H9 (cell line): ENCODE data around the gene ALX3. TPM values are rescaled to one million over a fixed set of nuclear protein-coding genes. Genes with fewer than 3 reads are reported as not detected.
A peak's percentile ranks its signal among the peaks of the same experiment; 100 is the strongest.

Experiments used
- DNase-seq: peaks from one replicate; pipeline ENCODE4 v3.0.0-alpha.2; 2017
- H2AFZ ChIP-seq: one replicate; pipeline ENCODE4 v1.6.1; 2013; ENCODE audit warnings: mild to moderate bottlenecking, low read length, control low read depth, moderate library complexity
- H2AK5ac ChIP-seq: 2 replicates; pipeline ENCODE4 v1.6.1; 2013; ENCODE audit warnings: low read length, control low read depth, mixed read lengths; ENCODE audit not compliant: insufficient read length
- H2BK120ac ChIP-seq: one replicate; pipeline ENCODE4 v1.6.1; 2013; ENCODE audit warnings: low read depth, mild to moderate bottlenecking, low read length, control low read depth, inconsistent platforms; ENCODE audit not compliant: poor library complexity, severe bottlenecking
- H2BK12ac ChIP-seq: 2 replicates; pipeline ENCODE4 v1.6.1; 2013; ENCODE audit warnings: low read length, control low read depth, mixed read lengths, low read depth; ENCODE audit not compliant: insufficient read length
- H2BK15ac ChIP-seq: 2 replicates; pipeline ENCODE4 v1.6.1; 2013; ENCODE audit warnings: low read depth, low read length, control low read depth
- H2BK20ac ChIP-seq: one replicate; pipeline ENCODE4 v1.6.1; 2013; ENCODE audit warnings: low read depth, mild to moderate bottlenecking, low read length, control low read depth, inconsistent platforms; ENCODE audit not compliant: poor library complexity, severe bottlenecking
- H2BK5ac ChIP-seq: 2 replicates; pipeline ENCODE4 v1.6.1; 2013; ENCODE audit warnings: low read length, control low read depth, mixed read lengths; ENCODE audit not compliant: insufficient read length
- H3K14ac ChIP-seq: 2 replicates; pipeline ENCODE4 v1.6.1; 2013; ENCODE audit warnings: low read length, control low read depth; ENCODE audit not compliant: insufficient read depth
- H3K18ac ChIP-seq: 2 replicates; pipeline ENCODE4 v1.6.1; 2013; ENCODE audit warnings: low read depth, mild to moderate bottlenecking, mixed read lengths, low read length, control low read depth; ENCODE audit not compliant: insufficient read length
- H3K23ac ChIP-seq: 2 replicates; pipeline ENCODE4 v1.6.1; 2013; ENCODE audit warnings: low read length, control low read depth, mixed read lengths, low read depth; ENCODE audit not compliant: insufficient read length
- H3K23me2 ChIP-seq: 2 replicates; pipeline ENCODE4 v1.6.1; 2013; ENCODE audit warnings: low read depth, mild to moderate bottlenecking, mixed read lengths, low read length, control low read depth; ENCODE audit not compliant: insufficient read length, poor library complexity, severe bottlenecking
- H3K27ac ChIP-seq: 2 replicates; pipeline ENCODE4 v1.5.1; 2013; ENCODE audit warnings: low read length, control low read depth, mixed read lengths, low read depth; ENCODE audit not compliant: insufficient read length
- H3K27me3 ChIP-seq: 2 replicates; pipeline ENCODE4 v1.6.1; 2013; ENCODE audit warnings: low read length, control low read depth, inconsistent platforms; ENCODE audit not compliant: insufficient read depth
- H3K4ac ChIP-seq: 2 replicates; pipeline ENCODE4 v1.6.1; 2013; ENCODE audit warnings: low read depth, mild to moderate bottlenecking, control low read depth, inconsistent platforms, low read length, moderate library complexity
- H3K4me1 ChIP-seq: 2 replicates; pipeline ENCODE4 v1.6.1; 2013; ENCODE audit warnings: low read length, control low read depth, inconsistent platforms; ENCODE audit not compliant: insufficient read depth
- H3K4me2 ChIP-seq: 2 replicates; pipeline ENCODE4 v1.6.1; 2013; ENCODE audit warnings: low read length, control low read depth, mixed read lengths; ENCODE audit not compliant: insufficient read length, insufficient read depth
- H3K56ac ChIP-seq: 2 replicates; pipeline ENCODE4 v1.6.1; 2013; ENCODE audit warnings: low read depth, mild to moderate bottlenecking, mixed read lengths, low read length, control low read depth; ENCODE audit not compliant: insufficient read length
- H3K79me1 ChIP-seq: 2 replicates; pipeline ENCODE4 v1.6.1; 2013; ENCODE audit warnings: low read depth, mild to moderate bottlenecking, moderate library complexity, low read length, control low read depth, inconsistent platforms; ENCODE audit not compliant: insufficient read depth, poor library complexity, severe bottlenecking
- H3K79me2 ChIP-seq: 2 replicates; pipeline ENCODE4 v1.6.1; 2013; ENCODE audit warnings: low read length, control low read depth, inconsistent platforms; ENCODE audit not compliant: insufficient read depth
- H3K9ac ChIP-seq: 2 replicates; pipeline ENCODE4 v1.6.1; 2013; ENCODE audit warnings: low read length, control low read depth, mixed read lengths; ENCODE audit not compliant: insufficient read length; ENCODE audit errors: extremely low read depth
- H3K9me3 ChIP-seq: one replicate; pipeline ENCODE4 v1.6.1; 2013; ENCODE audit warnings: low read depth, low read length, inconsistent platforms; ENCODE audit not compliant: control insufficient read depth
- H3T11ph ChIP-seq: one replicate; pipeline ENCODE4 v1.6.1; 2013; ENCODE audit warnings: mild to moderate bottlenecking, low read length, control low read depth, inconsistent platforms
- H4K20me1 ChIP-seq: one replicate; pipeline ENCODE4 v1.6.1; 2013; ENCODE audit not compliant: control insufficient read depth, insufficient read length, insufficient read depth
- H4K5ac ChIP-seq: 2 replicates; pipeline ENCODE4 v1.6.1; 2013; ENCODE audit warnings: low read depth, mild to moderate bottlenecking, mixed read lengths, low read length, control low read depth; ENCODE audit not compliant: insufficient read length
- H4K8ac ChIP-seq: replicated peaks from 2 replicates; pipeline ENCODE4 v1.6.1; 2013; ENCODE audit warnings: low read length, control low read depth, mixed read lengths, low read depth; ENCODE audit not compliant: insufficient read length
- H4K91ac ChIP-seq: 2 replicates; pipeline ENCODE4 v1.6.1; 2013; ENCODE audit warnings: low read depth, mild to moderate bottlenecking, moderate library complexity, mixed read lengths, low read length, control low read depth; ENCODE audit not compliant: insufficient read length
- H3K27ac Mint-ChIP-seq, 3 experiments: 2 replicates in 2 of 3; 3 replicates in 1 of 3; pipeline ENCODE4 v1.8.0; 2020 to 2021; ENCODE audit warnings: mixed read lengths in 3 of 3, mild to moderate bottlenecking in 1 of 3, moderate library complexity in 1 of 3
- H3K27me3 Mint-ChIP-seq: 2 replicates; pipeline ENCODE4 v1.8.0; 2021; ENCODE audit warnings: low read depth, mild to moderate bottlenecking, moderate library complexity, mixed read lengths
- H3K36me3 Mint-ChIP-seq, 3 experiments: 2 replicates in 2 of 3; 3 replicates in 1 of 3; pipeline ENCODE4 v1.8.0; 2020 to 2021; ENCODE audit warnings: low read depth in 3 of 3, mixed read lengths in 3 of 3; ENCODE audit not compliant: insufficient read depth in 1 of 3
- H3K4me1 Mint-ChIP-seq, 2 experiments: 2 replicates each; pipeline ENCODE4 v1.8.0; 2020; ENCODE audit warnings: mixed read lengths in 2 of 2
- H3K4me3 Mint-ChIP-seq, 2 experiments: 2 replicates in 1 of 2; 3 replicates in 1 of 2; pipeline ENCODE4 v1.8.0; 2020 to 2021; ENCODE audit warnings: mild to moderate bottlenecking in 2 of 2, mixed read lengths in 2 of 2, moderate library complexity in 1 of 2
- H3K9me3 Mint-ChIP-seq, 2 experiments: 2 replicates in 1 of 2; 3 replicates in 1 of 2; pipeline ENCODE4 v1.8.0; 2020; ENCODE audit warnings: mild to moderate bottlenecking in 2 of 2, mixed read lengths in 2 of 2, moderate library complexity in 1 of 2
- WGBS: extraction: QIAGEN DNeasy Blood & Tissue Kit; methylation state at CpG from one replicate; pipeline ENCODE4 v1.1.7; 2013; ENCODE audit warnings: missing lambda C conversion rate, low lambda C conversion rate, mixed read lengths; ENCODE audit not compliant: insufficient read length; ENCODE audit errors: extremely low coverage; 5-methylcytosine and 5-hydroxymethylcytosine counted together
- total RNA-seq: library from RNA; stranded (reverse); gene quantifications from 2 replicates; pipeline ENCODE4 v1.2.1, GENCODE V29; 2021
- TF ChIP-seq, protein P1 (sequence below): fragments of 200-600 bp; sonication (generic); conservative IDR thresholded peaks from 3 replicates; pipeline ENCODE4 v1.8.0; 2021; ENCODE audit warnings: antibody characterized with exemption, mild to moderate bottlenecking

The ALX3 gene
- total RNA-seq, 1 experiment from 2014 or later = not detected

DNA sequence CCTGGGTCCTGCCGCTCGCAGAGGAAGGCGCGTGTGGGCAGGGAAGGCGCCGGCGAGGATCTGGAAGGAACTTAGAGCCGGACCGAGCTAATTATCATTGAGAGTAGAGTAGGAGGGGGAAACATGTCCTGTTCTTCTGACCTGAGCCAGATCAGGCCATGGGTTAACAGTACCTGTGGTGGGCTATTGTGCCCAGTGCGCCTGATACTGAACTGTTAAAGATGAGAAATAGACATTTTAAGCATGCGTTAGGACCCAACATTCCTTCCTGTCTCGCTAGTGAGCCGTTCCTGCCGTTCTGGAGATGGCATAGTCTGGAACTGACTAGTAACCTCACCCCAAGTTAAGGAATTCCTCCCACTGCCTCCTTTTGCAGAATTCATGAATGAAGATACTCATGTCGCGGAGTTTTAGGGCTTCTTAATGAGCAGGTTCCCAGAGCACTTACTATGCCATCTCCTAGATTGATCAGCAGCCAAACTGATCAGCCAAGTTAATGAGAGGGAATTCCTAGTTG, 35.2 kb downstream of the ALX3 start:
- no peak overlapping the region for H3K56ac ChIP-seq
- no peak overlapping the region for H4K91ac ChIP-seq
- no peak overlapping the region for H3K27ac ChIP-seq
- peak overlapping the region; percentile 98 for H3K4me2 ChIP-seq
- no CpG with 5 or more reads among the region's 16 CpGs for WGBS
- no peak overlapping the region for H3K18ac ChIP-seq
- H3K79me2 ChIP-seq = peaks cover 6% of the 10 kb centered on the region; the same call in 1 of the 2 replicates
- no peak overlapping the region for H2BK5ac ChIP-seq
- H2BK20ac ChIP-seq = no peak overlapping the region
- Mint-ChIP-seq H3K4me3 (peak overlapping the region; percentile 83 to 91), H3K9me3 (no peaks in the 10 kb centered on the region), H3K4me1 (peaks cover 23 to 36% of the 10 kb centered on the region in 2 experiments), H3K27ac (peak overlapping the region; percentile 2 to 86 (median 28); a peak in 6 of 7 replicates), H3K27me3 (no peaks in the 10 kb centered on the region), H3K36me3 (peaks cover 23 to 27% (median 24%) of the 10 kb centered on the region in 3 experiments)
- no peaks in the 10 kb centered on the region for H3K27me3 ChIP-seq
- no peak overlapping the region for H2BK120ac ChIP-seq
- H2BK12ac ChIP-seq = no peak overlapping the region
- no peak overlapping the region for H3T11ph ChIP-seq
- TF ChIP-seq, protein P1, sequence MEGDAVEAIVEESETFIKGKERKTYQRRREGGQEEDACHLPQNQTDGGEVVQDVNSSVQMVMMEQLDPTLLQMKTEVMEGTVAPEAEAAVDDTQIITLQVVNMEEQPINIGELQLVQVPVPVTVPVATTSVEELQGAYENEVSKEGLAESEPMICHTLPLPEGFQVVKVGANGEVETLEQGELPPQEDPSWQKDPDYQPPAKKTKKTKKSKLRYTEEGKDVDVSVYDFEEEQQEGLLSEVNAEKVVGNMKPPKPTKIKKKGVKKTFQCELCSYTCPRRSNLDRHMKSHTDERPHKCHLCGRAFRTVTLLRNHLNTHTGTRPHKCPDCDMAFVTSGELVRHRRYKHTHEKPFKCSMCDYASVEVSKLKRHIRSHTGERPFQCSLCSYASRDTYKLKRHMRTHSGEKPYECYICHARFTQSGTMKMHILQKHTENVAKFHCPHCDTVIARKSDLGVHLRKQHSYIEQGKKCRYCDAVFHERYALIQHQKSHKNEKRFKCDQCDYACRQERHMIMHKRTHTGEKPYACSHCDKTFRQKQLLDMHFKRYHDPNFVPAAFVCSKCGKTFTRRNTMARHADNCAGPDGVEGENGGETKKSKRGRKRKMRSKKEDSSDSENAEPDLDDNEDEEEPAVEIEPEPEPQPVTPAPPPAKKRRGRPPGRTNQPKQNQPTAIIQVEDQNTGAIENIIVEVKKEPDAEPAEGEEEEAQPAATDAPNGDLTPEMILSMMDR = no peak
- no peak overlapping the region for H2BK15ac ChIP-seq
- H3K79me1 ChIP-seq = no peaks in the 10 kb centered on the region
- no peak overlapping the region for H4K8ac ChIP-seq
- H3K9ac ChIP-seq = peak overlapping the region; percentile 67
- peaks cover 3% of the 10 kb centered on the region; the same call in 1 of the 2 replicates for H3K4me1 ChIP-seq
- peaks cover 2% of the 10 kb centered on the region for H4K20me1 ChIP-seq
- no peak overlapping the region for H3K14ac ChIP-seq
- H3K4ac ChIP-seq = no peak overlapping the region
- H4K5ac ChIP-seq = no peak overlapping the region
- peaks cover 7% of the 10 kb centered on the region for H3K23me2 ChIP-seq
- no peak for DNase-seq
- no peaks in the 10 kb centered on the region for H3K9me3 ChIP-seq
- no peak overlapping the region for H2AFZ ChIP-seq
- H2AK5ac ChIP-seq = no peak overlapping the region
- H3K23ac ChIP-seq = no peak overlapping the region
